IMR-90 (cell line): ENCODE measurements around the gene CNPY2. TPM values are rescaled to one million over a fixed set of nuclear protein-coding genes. Genes with fewer than 3 reads are reported as not detected.

Experiments used
- ATAC-seq: fragments of 200-7000 bp; cut with Tn5 transposase; 2 replicates; pipeline ENCODE4 v1.9.1; 2020; ENCODE audit warnings: low read depth, mild to moderate bottlenecking, moderate library complexity
- BruUV-seq: library from RNA; stranded (reverse); fragments of 400-500 nt; replicated peaks from 2 replicates; lab custom pipeline; 2021; lab: Mats Ljungman, UMichigan
- CTCF ChIA-PET: fragments of 300-600 bp; formaldehyde crosslinking; extraction: SDS; loops from one replicate; lab custom pipeline; 2021; ENCODE audit warnings: antibody characterized with exemption; lab: Yijun Ruan, JAX
- POLR2A ChIA-PET: fragments of 300-600 bp; sonication (Branson Sonifier 250); formaldehyde crosslinking; loops from one replicate; lab custom pipeline; 2022; ENCODE audit warnings: antibody characterized with exemption; ENCODE audit not compliant: unreplicated experiment; lab: Charles Lee
- DNase-seq: peaks from one replicate; pipeline ENCODE4 v3.0.0; 2013
- H2AFZ ChIP-seq: replicated peaks from 2 replicates; pipeline ENCODE3; 2013; ENCODE audit warnings: low read length, mild to moderate bottlenecking; ENCODE audit not compliant: poor library complexity
- H2AK5ac ChIP-seq: 2 replicates; pipeline ENCODE4 v1.6.1; 2013; ENCODE audit warnings: low read depth, low read length, inconsistent platforms
- H2AK9ac ChIP-seq: replicated peaks from 2 replicates; pipeline ENCODE3; 2013; ENCODE audit warnings: mild to moderate bottlenecking, low read depth, low read length, moderate library complexity; ENCODE audit not compliant: poor library complexity
- H2BK120ac ChIP-seq: 2 replicates; pipeline ENCODE4 v1.6.1; 2013; ENCODE audit warnings: low read depth, low read length, inconsistent platforms
- H2BK15ac ChIP-seq: 3 replicates; pipeline ENCODE4 v1.6.1; 2013; ENCODE audit warnings: low read depth, low read length, inconsistent platforms
- H2BK20ac ChIP-seq: 2 replicates; pipeline ENCODE4 v1.6.1; 2013; ENCODE audit warnings: low read depth, mild to moderate bottlenecking, inconsistent platforms, low read length, moderate library complexity
- H2BK5ac ChIP-seq: 2 replicates; pipeline ENCODE4 v1.6.1; 2013; ENCODE audit warnings: mild to moderate bottlenecking, low read depth, low read length, inconsistent platforms; ENCODE audit not compliant: poor library complexity, severe bottlenecking
- H3K14ac ChIP-seq: replicated peaks from 2 replicates; pipeline ENCODE4 v1.6.1; 2013; ENCODE audit warnings: low read depth, low read length, inconsistent platforms
- H3K18ac ChIP-seq: 2 replicates; pipeline ENCODE4 v1.6.1; 2013; ENCODE audit warnings: low read depth, low read length, control low read depth
- H3K23ac ChIP-seq: 2 replicates; pipeline ENCODE4 v1.6.1; 2013; ENCODE audit warnings: low read depth, low read length, inconsistent platforms
- H3K27ac ChIP-seq: 2 replicates; pipeline ENCODE4 v1.5.1; 2013; ENCODE audit warnings: mild to moderate bottlenecking, control low read depth, low read length; ENCODE audit not compliant: insufficient read depth
- H3K27me3 ChIP-seq: 2 replicates; pipeline ENCODE4 v1.6.1; 2013; ENCODE audit warnings: low read length; ENCODE audit not compliant: control insufficient read depth, insufficient read depth
- H3K36me3 ChIP-seq: 2 replicates; pipeline ENCODE4 v1.6.1; 2013; ENCODE audit warnings: low read length, mixed read lengths; ENCODE audit not compliant: control insufficient read depth, insufficient read depth
- H3K4ac ChIP-seq: 2 replicates; pipeline ENCODE4 v1.6.1; 2013; ENCODE audit warnings: low read depth, low read length, inconsistent platforms
- H3K4me1 ChIP-seq: 2 replicates; pipeline ENCODE4 v1.6.1; 2013; ENCODE audit warnings: low read length, mixed read lengths; ENCODE audit not compliant: control insufficient read depth, insufficient read depth
- H3K4me2 ChIP-seq: 2 replicates; pipeline ENCODE4 v1.6.1; 2013; ENCODE audit warnings: low read depth, mild to moderate bottlenecking, control low read depth, low read length, moderate library complexity
- H3K4me3 ChIP-seq: 2 replicates; pipeline ENCODE4 v1.5.1; 2013; ENCODE audit warnings: low read depth, mild to moderate bottlenecking, control low read depth, low read length, moderate library complexity; ENCODE audit not compliant: insufficient read depth
- H3K56ac ChIP-seq: 2 replicates; pipeline ENCODE4 v1.6.1; 2013; ENCODE audit warnings: low read length, inconsistent platforms; ENCODE audit not compliant: insufficient read depth; ENCODE audit errors: extremely low read depth
- H3K79me1 ChIP-seq, 2 experiments: 2 replicates each; pipeline ENCODE4 v1.6.1; 2013; ENCODE audit warnings: low read length in 2 of 2, inconsistent platforms in 1 of 2, low read depth in 1 of 2
- H3K9ac ChIP-seq: 2 replicates; pipeline ENCODE4 v1.6.1; 2013; ENCODE audit warnings: low read depth, low read length, control low read depth
- H3K9me1 ChIP-seq: 2 replicates; pipeline ENCODE4 v1.6.1; 2013; ENCODE audit warnings: low read length, inconsistent platforms; ENCODE audit not compliant: insufficient read depth
- H3K9me3 ChIP-seq: 2 replicates; pipeline ENCODE4 v1.6.1; 2013; ENCODE audit warnings: low read length; ENCODE audit not compliant: control insufficient read depth, insufficient read depth
- H4K20me1 ChIP-seq: 2 replicates; pipeline ENCODE4 v1.6.1; 2013; ENCODE audit warnings: low read length, inconsistent platforms; ENCODE audit not compliant: insufficient read depth
- H4K5ac ChIP-seq: 2 replicates; pipeline ENCODE4 v1.6.1; 2013; ENCODE audit warnings: mild to moderate bottlenecking, low read depth, low read length, control low read depth
- H4K8ac ChIP-seq, 2 experiments: 2 replicates each; pipeline ENCODE4 v1.6.1; 2013; ENCODE audit warnings: low read depth in 2 of 2, low read length in 2 of 2, control low read depth in 1 of 2, inconsistent platforms in 1 of 2
- H4K91ac ChIP-seq: 2 replicates; pipeline ENCODE4 v1.6.1; 2013; ENCODE audit warnings: low read depth, low read length, inconsistent platforms; ENCODE audit not compliant: insufficient read depth
- MAFK ChIP-seq: IDR thresholded peaks from 2 replicates; pipeline ENCODE4 v1.6.1; 2012; ENCODE audit warnings: low read depth, low read length, improper control_type of control experiment
- WGBS, 2 experiments: methylation state at CpG; one replicate each; pipeline versions ENCODE4 v1.1.5 to v1.1.7; 2013; ENCODE audit warnings: missing lambda C conversion rate in 2 of 2; ENCODE audit not compliant: insufficient read length in 1 of 2; ENCODE audit errors: extremely low coverage in 2 of 2; 5-methylcytosine and 5-hydroxymethylcytosine counted together
- dilution Hi-C: fragments of 300-500 bp; cut with HindIII; formaldehyde crosslinking; loops from one replicate; pipeline ENCODE4 v1.14.3; 2018; ENCODE audit warnings: low sequenced_read_pairs; ENCODE audit not compliant: unreplicated experiment
- in situ Hi-C: fragments of 300-500 bp; cut with MboI; formaldehyde crosslinking; loops from 3 replicates; pipeline ENCODE4 v1.14.3; 2019; ENCODE audit warnings: low sequenced_read_pairs, inconsistent platforms, mixed read lengths
- intact Hi-C: fragments of 100-400 bp; cut with micrococcal nuclease; formaldehyde crosslinking; loops from 2 replicates; pipeline ENCODE4 v1.10.0; 2022
- polyA plus RNA-seq, 3 experiments: library from polyadenylated mRNA; depleted of rRNA; stranded (reverse); fragments of >200 nt; gene quantifications; 2 replicates each; pipeline ENCODE4 v1.2.3, GENCODE V29; 2012; ENCODE audit warnings: low replicate concordance in 1 of 3
- total RNA-seq: library from RNA; depleted of rRNA; stranded (reverse); fragments of >200 nt; gene quantifications from 2 replicates; pipeline ENCODE4 v1.2.3, GENCODE V29; 2012

Gene CNPY2
- total and polyA plus RNA-seq, 2 of the 4 experiments (the other 2 are of a cell fraction) = 65.2 to 175 TPM

GRCh38 chr12:56339158-56339422 is 23.3 kb upstream of the CNPY2 start:
- no peak overlapping the region for H2AFZ ChIP-seq
- no peak for DNase-seq
- no peak overlapping the region for H3K4ac ChIP-seq
- ChIA-PET POLR2A (no interaction called here), CTCF (no interaction called here)
- H3K9me1 ChIP-seq = peaks cover 5% of the 10 kb centered on the region; the same call in 1 of the 2 replicates
- no peak overlapping the region for H4K5ac ChIP-seq
- H4K91ac ChIP-seq = no peak overlapping the region
- no peak for TF ChIP-seq MAFK
- no peak overlapping the region for H2BK120ac ChIP-seq
- WGBS, 2 experiments = no CpG with 5 or more reads among the region's 1 CpG
- H2AK9ac ChIP-seq = no peak overlapping the region
- no peak for ATAC-seq
- H3K79me1 ChIP-seq = peaks cover 0 to 11% of the 10 kb centered on the region in 2 experiments; a peak in 2 of 4 replicates
- no peak overlapping the region for H3K23ac ChIP-seq
- H3K4me2 ChIP-seq = no peak overlapping the region
- no peak overlapping the region for H2BK5ac ChIP-seq
- in situ Hi-C loops (no loop called here), dilution Hi-C loops (no loop called here), intact Hi-C loops (no loop called here)
- H3K9me3 ChIP-seq = no peaks in the 10 kb centered on the region
- no peak overlapping the region for H3K4me3 ChIP-seq
- H3K36me3 ChIP-seq = peaks cover 25% of the 10 kb centered on the region
- no peak overlapping the region for H3K9ac ChIP-seq
- H3K14ac ChIP-seq = no peak overlapping the region
- no peaks in the 10 kb centered on the region for H3K27me3 ChIP-seq
- no peak overlapping the region; the same call in 1 of the 2 replicates for H2AK5ac ChIP-seq
- no peak overlapping the region for H3K27ac ChIP-seq
- no peak overlapping the region for H3K56ac ChIP-seq
- no TSS peak for BruUV-seq
- H2BK15ac ChIP-seq = no peak overlapping the region
- H3K18ac ChIP-seq = no peak overlapping the region
- H4K8ac ChIP-seq = no peak overlapping the region
- H2BK20ac ChIP-seq = no peak overlapping the region
- H3K4me1 ChIP-seq = no peaks in the 10 kb centered on the region
- H4K20me1 ChIP-seq = no peaks in the 10 kb centered on the region
